Hepatocyte (in vitro differentiated cells): ENCODE measurements around the gene MEGF11.

Experiments used
- CTCF ChIP-seq: fragments of 200-600 bp; sonication (generic); IDR thresholded peaks from 2 replicates; pipeline ENCODE4 v1.5.1; 2016; ENCODE audit warnings: antibody characterized with exemption, mild to moderate bottlenecking; ENCODE audit not compliant: poor library complexity
- EZH2 ChIP-seq: fragments of 200-600 bp; sonication (generic); IDR thresholded peaks from 2 replicates; pipeline ENCODE4 v1.6.1; 2016; ENCODE audit warnings: antibody characterized with exemption, mild to moderate bottlenecking, borderline replicate concordance
- EZH2phosphoT487 ChIP-seq: fragments of 200-600 bp; sonication (generic); IDR thresholded peaks from one replicate; pipeline ENCODE4 v1.6.1; 2018; ENCODE audit warnings: antibody characterized with exemption, mild to moderate bottlenecking, low read depth, moderate library complexity; ENCODE audit not compliant: unreplicated experiment, severe bottlenecking

GRCh38 chr15:66065325-66065724 lies 188.2 kb downstream of the MEGF11 start:
- TF ChIP-seq CTCF (no peak), EZH2 (no peak), EZH2phosphoT487 (no peak)
